HG03196 (cell line): ENCODE data around the gene DNAH14.
A peak's percentile ranks its signal among the peaks of the same experiment; 100 is the strongest.
"Not testable (repeated sequence)": the region's sequence is repeated elsewhere in the genome, so short reads cannot be mapped to it uniquely, and the experiment has no call there.

Experiments
- ATAC-seq: cut with Tn5 transposase; IDR thresholded peaks from one replicate; pipeline ENCODE4 v1.9.1; 2021; ENCODE audit not compliant: unreplicated experiment

Gene DNAH14

GRCh38 chr1:225250432-225250831, 321.0 kb downstream of the DNAH14 start:
- peak; percentile 97 for ATAC-seq

GRCh38 chr1:225253173-225253572, 323.7 kb downstream of the DNAH14 start:
- ATAC-seq, result no peak

GRCh38 chr1:225253784-225254183, 324.3 kb downstream of the DNAH14 start:
- ATAC-seq, result no peak

GRCh38 chr1:225254676-225255075, 325.2 kb downstream of the DNAH14 start:
- ATAC-seq, result no peak

- ATAC-seq, result no peak
These were observed 327.6 kb downstream of the DNAH14 start for GRCh38 chr1:225257081-225257480.

GRCh38 chr1:225258811-225259210, 329.3 kb downstream of the DNAH14 start:
- ATAC-seq, result no peak

- no peak for ATAC-seq
These were observed 330.1 kb downstream of the DNAH14 start for GRCh38 chr1:225259542-225259941.

- no peak for ATAC-seq
These were observed 330.8 kb downstream of the DNAH14 start for GRCh38 chr1:225260319-225260718.

- ATAC-seq, result no peak
These were observed 348.0 kb downstream of the DNAH14 start for GRCh38 chr1:225277445-225277844.

- no peak for ATAC-seq
These were observed 351.1 kb downstream of the DNAH14 start for GRCh38 chr1:225280563-225280962.

- ATAC-seq, result no peak
These were observed 360.8 kb downstream of the DNAH14 start for GRCh38 chr1:225290244-225290643.

- no peak for ATAC-seq
These were observed 370.1 kb downstream of the DNAH14 start for GRCh38 chr1:225299624-225300023.

GRCh38 chr1:225300381-225300780, 370.9 kb downstream of the DNAH14 start:
- no peak for ATAC-seq

GRCh38 chr1:225304996-225305395, 375.5 kb downstream of the DNAH14 start:
- no peak for ATAC-seq

GRCh38 chr1:225310544-225310943, 381.1 kb downstream of the DNAH14 start:
- ATAC-seq, result not testable (repeated sequence)

- ATAC-seq, result peak; percentile 96
These were observed 389.5 kb downstream of the DNAH14 start for GRCh38 chr1:225318706-225319575.

- ATAC-seq, result no peak
These were observed 390.4 kb downstream of the DNAH14 start for GRCh38 chr1:225319871-225320270.

GRCh38 chr1:225321784-225322183, 392.3 kb downstream of the DNAH14 start:
- ATAC-seq, result no peak

- ATAC-seq, result no peak
These were observed 399.6 kb downstream of the DNAH14 start for GRCh38 chr1:225329041-225329440.

- ATAC-seq, result not testable (repeated sequence)
These were observed 400.5 kb downstream of the DNAH14 start for GRCh38 chr1:225329996-225330395.

- no peak for ATAC-seq
These were observed 403.2 kb downstream of the DNAH14 start for GRCh38 chr1:225332686-225333085.

- ATAC-seq, result not testable (repeated sequence)
These were observed 405.8 kb downstream of the DNAH14 start for GRCh38 chr1:225335098-225335778.
